ENCODE results near the gene SYTL3.

Gene SYTL3

GRCh38 chr6:158763434-158764182 is 113.8 kb downstream of the SYTL3 start:
- DNase-seq: no peak

DNA sequence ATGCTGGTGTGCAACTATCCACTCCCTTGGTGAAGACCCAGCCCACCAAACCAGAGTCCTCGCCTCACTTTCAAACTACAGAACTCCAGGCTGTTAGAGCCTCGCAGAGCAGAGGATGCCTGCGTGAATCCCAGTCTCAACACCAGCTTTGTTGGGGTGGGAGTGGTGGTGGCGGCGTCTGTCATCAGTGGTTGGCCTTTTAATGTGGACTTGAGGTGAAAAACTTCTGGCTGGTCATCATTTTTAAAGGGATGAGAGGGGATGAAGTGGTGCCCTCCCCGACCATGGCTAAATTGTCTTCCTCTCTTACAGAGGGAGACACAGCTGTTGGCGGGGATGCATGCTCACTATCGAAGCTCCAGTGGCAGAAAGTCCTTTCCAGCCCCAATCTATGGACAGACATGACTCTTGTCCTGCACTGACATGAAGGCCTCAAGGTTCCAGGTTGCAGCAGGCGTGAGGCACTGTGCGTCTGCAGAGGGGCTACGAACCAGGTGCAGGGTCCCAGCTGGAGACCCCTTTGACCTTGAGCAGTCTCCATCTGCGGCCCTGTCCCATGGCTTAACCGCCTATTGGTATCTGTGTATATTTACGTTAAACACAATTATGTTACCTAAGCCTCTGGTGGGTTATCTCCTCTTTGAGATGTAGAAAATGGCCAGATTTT is 114.5 kb downstream of the SYTL3 start:
- no peak for DNase-seq

- no peak for DNase-seq
Measured at GRCh38 chr6:158764926-158765325, 115.1 kb downstream of the SYTL3 start.

- DNase-seq: no peak
Measured at GRCh38 chr6:158765499-158766068, 115.7 kb downstream of the SYTL3 start.

DNA sequence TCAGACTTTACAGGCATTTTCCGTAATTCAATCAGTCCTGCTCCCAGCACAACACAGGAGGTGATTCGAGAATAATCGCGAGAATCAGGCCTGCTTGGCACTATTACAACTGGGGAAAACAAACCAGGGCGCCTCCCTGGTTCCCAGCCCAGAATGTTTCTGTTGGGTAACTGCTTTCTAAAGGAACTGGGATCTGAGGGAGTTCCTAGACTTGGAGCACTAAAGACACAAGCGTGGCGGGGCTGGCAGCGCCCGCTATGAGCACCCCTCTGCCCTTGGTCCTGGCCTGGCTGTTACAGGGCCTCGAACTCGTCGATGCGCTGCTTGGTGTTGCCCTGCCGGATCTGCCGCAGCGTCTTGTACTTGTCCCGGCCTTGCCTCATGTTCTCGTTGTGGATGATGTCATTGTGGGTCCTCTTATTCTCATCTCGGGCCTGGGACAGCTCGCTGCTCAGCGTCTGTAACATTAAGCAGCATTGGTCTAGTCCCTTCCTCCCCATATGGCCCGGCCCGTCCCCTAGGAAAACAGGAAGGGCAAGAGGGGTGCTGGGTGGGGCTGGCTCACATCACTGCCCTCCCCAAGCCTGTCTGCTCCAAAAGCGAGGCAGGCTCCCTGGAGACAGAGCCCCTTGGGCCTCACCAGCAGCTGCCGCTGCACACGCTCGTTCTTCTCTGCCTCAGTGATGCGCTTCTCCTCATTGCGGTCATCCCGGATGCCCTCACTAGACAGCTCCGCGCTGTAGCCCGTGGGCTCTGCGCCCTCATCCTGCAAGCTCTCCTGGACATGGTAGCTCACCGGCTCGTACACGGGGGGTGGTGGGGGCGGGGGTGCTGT is 117.0 kb downstream of the SYTL3 start:
- no peak for DNase-seq

DNA sequence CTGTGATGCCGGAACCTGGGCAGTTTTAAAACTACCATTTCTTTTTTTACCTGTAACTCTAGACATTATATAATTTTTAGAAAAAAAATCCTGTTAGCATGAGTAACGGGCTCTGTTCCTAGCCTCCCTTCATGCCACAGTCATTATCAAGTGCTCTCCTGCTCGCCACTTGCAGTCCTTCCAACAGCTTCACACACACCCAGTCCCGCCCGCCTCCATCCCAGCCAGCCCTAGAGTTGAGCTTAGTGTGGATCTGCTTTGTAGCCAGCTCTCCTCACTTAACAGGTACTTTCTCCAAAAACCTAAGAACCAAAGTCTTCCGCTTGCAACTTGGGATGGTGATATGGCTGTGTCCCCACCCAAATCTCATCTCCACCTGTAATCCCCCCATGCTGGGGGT is 117.9 kb downstream of the SYTL3 start:
- no peak for DNase-seq

DNA sequence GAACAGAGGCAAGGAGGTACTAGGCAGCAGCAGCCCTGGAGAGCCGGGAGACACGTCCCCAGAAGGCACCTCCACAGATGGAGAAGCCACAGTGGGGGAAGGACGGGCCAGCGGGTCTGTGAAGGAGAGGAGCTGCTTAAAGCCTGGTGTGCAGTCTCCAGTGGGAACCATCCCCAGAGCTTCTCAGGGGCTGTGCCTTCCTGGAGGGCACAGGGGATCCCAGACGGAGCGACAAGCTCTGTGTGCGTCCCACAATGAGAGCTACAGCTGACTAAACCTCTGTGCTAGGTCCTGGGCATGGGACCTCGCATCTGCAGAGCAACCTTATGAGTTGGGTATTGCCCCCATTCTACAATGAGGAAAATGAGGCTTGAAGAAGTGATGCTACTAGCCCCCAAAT is 118.6 kb downstream of the SYTL3 start:
- DNase-seq: no peak

GRCh38 chr6:158769234-158769770 is 119.4 kb downstream of the SYTL3 start:
- DNase-seq: no peak

DNA sequence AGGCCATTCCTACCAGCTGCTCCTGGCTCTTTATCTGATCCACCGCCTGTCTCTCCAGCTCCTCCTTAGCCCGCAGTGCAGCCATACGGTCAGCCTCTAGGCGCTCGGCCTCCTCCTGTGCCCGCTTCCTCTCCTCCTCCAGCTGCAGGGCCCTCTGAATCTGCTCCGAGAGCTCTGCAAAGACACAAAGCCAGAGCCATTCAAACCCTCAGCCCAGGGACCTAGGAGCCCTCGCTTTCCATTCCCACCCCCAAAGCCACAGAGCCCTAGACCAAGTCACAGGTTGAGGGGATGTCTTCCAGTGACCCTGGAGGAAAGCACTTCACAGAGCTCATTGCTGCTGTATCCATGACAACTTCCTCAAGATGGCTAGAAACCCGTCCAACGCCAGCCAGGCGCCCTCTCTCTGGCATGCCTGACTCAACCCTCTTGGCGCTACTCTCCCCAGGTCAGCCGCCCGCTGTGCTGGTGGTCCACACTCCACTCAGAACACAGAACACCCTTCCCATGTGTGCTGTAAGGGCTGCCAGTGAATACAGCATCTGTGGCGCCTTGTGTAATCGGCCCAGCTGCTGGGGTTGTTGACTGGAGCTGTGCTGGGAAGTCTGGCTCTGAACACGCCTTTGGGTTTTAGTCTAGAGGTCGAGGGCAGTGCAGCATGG is 120.0 kb downstream of the SYTL3 start:
- no peak for DNase-seq

DNA sequence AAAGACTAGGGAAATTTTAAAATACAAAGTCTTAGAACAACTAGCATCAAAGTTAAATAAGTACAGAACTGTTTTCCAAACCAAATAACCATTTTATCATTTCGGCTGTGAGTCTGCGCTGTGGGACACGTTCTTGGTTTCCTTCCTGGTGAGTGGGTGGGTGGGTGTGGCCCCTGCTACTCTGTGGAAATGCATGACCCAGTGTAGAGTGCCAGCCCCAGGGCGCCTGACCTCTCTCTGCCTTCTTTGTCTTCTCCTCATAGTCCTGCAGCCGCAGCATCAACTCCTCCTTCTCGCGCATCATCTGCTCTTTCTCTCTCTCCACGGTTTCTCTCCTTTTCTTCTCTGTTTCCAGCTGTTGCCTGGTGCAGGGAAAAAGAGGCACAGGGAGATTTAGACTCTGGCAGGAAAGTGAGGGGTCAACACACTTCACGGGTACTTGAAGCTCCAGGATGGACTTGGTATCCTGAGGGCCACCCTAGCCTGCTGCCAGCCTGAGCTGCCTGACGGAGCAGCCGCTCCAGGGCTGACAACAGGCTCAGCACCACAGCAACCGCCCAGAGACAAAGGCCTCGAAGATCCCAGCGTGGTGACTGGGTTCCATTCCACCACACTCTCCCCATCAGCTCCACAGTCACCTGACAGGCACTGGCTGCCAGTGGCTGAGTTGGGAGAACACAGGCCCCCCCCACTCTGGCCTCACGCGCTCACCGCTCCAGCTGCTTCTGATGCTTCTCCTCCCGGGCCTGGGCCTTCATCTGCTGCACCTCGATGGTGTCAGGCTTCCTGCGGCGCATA is 120.9 kb downstream of the SYTL3 start:
- no peak for DNase-seq

DNA sequence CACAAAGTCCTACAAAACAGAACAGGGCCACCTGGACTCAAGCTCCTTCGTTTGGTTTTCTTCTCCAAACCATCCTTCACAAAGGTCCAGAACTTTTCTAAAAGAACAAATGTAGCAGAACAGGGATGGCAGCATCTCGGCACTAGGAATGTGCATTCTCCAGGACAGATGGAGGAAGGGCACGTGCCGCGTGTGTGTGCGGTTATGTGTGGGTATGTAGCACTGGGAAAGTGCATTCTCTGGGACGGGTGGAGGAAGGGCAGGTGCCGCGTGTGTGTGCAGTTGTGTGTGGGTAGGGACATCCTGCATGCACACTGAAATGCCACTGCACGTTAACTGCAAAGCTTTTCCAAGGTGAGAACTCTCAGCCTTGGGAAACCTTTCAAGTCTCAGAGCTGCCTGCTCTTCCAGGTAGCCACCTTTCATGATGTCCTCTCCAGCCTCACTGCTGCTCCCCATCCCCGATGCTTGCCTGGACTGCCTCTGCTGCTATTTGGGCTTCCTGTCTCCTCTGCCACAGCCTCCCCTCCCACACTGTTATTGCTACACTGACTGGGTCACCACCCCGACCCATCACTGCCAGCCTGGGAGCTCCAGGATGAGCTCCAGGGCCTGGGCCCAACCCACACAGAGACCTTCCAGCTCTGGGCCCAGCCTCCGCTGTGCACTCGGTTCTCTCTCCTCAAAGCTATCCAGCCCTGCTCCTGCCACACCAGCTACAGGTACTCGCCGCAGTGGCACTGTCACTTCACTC is 121.7 kb downstream of the SYTL3 start:
- DNase-seq: no peak

DNA sequence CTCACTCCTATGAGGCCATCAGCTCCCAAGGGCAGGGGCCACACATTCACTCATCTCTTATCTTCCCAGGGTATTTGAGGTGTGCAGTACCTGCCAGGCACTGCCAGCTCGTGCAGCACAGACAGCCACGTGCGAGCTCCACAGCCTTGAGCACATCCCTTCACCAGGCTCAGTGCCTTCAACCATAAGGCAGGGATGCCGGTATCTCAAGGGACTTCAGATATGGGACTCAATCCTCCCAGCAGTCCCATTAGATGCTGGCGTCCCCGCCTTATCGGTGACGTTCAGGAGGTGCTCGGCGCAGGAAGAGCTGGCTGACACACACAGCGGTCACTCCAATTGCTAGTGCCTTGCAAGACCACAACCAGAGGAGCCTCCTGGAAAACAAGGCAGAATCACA is 122.3 kb downstream of the SYTL3 start:
- no peak for DNase-seq

DNA sequence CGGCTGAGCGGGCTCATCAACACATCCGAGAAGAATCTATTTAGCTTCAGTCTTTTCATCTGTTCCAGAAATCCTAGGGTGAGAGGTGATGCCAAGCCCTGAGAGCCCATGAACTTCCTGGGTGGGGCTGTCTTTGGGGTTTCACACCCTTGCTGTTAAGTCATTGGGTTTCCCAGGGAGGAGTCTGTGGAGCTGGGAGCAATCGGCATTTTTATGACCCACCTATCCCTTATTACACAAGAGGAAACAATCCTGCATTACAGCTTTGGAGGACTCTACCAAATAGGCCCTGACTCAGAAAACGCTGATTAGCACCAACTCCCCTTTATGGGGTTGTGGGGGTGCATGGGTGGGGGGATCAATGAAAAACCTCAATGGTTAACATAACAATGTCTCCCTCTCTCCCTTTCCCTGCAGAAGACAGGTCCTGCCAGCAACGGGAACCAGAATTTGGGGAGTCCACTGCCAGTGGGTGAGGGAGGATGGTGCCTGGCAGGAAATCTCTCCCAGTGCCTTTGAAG is 123.1 kb downstream of the SYTL3 start:
- DNase-seq: no peak

DNA sequence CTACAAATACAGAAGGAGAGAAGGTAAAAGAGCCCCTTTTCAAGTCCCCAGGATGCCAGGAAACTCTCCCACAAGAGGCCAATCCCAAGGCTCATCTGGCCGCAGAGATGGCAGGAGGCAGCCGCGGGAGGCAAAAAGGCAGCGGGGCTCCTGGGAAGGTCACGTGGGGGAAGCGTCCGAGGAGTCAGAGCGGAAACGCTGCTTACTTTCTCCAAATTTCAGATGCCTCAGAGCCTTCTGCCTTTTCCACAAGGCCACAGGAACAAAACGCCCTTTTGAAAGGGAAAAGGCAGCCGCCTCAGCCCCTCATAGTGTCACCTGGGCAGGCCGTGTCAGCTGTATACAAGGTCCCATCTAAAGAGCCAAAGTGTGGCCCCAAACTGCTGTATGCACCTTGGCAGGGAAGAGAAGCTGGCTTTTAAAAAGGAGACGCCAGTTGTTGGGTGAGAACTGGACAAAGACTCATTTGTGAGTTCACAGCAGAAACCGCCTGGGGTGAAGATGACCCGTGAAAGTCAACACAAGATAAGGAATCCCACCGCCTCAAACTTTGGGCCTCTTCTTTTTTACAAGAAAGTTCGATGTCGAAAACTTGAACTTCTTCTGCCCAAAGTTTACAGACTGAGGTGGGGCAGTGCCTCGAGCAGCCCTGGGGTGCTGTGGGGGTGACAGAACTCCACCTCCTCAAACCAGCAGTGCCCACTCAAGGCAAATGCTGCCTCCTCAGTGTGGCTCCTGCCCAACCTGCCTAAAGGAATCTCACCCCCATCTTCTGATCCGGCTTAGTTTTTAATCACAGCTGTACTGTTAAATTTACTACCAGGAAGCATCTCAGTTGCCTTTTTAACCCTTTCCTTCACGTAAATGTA is 124.0 kb downstream of the SYTL3 start:
- no peak for DNase-seq

DNA sequence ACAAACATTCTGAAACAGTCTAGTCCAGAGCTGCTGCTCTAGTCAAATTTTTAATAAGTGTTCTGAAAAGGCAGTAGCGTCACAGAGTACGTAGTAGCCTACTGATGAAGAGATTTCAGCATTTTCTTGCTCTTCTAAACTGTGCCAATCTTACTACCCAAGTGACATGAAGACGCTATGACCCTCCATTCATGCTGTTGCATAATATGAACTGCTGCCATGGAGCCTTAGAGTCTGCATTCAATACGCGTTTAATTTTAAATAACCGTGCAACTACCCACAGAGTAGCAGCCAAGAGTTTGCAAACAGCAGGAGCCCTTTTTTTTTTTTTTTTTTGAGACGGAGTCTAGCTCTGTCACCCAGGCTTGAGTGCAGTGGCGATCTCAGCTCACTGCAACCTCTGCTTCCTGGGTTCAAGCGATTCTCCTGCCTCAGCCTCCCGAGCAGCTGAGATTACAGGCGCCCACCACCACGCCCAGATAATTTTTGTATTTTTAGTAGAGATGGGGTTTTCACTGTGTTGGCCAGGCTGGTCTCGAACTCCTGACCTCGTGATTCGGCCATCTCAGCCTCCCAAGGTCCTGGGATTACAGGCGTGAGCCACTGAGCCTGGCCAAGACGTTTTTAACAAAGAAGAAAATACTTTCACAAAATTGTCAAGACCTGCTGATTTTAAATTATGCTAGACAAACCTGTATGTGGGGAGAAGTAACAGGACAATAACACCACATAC is 125.0 kb downstream of the SYTL3 start:
- DNase-seq: no peak

DNA sequence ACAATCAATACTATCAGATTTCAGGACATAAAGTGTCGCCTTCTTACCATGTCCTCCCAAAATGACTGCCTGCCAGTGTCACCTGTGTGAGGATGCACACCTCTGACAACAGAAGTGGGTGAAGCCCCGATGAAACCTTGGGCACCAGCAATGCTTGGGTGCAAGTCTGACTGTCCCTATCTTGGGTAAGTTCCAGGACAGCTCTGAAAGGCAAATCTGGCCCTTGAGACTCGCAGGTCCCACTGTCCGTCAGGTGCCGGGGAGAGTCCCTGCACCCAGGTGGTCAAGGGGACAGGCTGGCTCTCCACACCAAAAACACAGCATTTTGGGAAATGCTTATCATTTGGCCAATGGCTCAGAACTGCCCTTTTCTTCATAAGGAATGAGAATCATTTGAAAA is 126.0 kb downstream of the SYTL3 start:
- DNase-seq: no peak

DNA sequence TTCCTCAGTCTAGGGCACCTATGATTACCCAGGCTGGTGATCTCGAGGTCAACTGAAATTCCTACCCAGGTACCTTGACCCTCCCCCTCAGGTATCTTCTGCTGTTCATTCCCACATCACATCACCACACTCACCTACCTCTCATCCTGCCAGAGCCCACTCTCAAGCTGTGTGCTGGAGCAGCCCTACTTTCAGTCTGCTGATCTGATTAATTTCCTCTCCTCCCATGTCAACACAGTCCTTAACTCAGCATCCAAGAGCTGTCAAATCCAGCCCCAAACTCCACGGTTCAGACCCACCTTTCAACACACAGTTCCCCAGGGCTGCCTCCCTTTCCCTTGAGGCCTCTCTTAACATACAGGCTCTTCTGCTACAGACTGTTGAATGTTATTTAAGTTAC is 126.9 kb downstream of the SYTL3 start:
- no peak for DNase-seq

GRCh38 chr6:158777510-158777909 is 127.7 kb downstream of the SYTL3 start:
- no peak for DNase-seq

- no peak for DNase-seq
Measured at GRCh38 chr6:158778005-158778527, 128.2 kb downstream of the SYTL3 start.

All from SHP77 treated with DMSO at 0.1 percent for 48 hours (cell line).